Measurements from ENCODE around the gene FAH. TPM values are rescaled to one million over a fixed set of nuclear protein-coding genes. Genes with fewer than 3 reads are reported as not detected.

FAH gene
- total and polyA plus RNA-seq, 2 donors (not counting 3 experiments of a cell fraction or from before 2014, with no cell fraction given): 18.2 to 18.7 TPM

GRCh38 chr15:80141916-80142598, 10.7 kb upstream of the FAH start:
- DNase-seq (ENCODE audit: low read depth, low spot score): no peak
- POLR2A ChIA-PET: no interaction called here
- H3K4me3 ChIP-seq (replicated peaks in 1 of 3; ENCODE audit: insufficient read depth in 1 of 3, low read depth in 1 of 3, low read length in 3 of 3): no peak overlapping the region
- no peaks in the 10 kb centered on the region for H3K4me1 ChIP-seq (ENCODE audit: control insufficient read depth, extremely low read depth, insufficient read depth, low read length)
- H2AFZ ChIP-seq (ENCODE audit: low read depth, low read length): no peak overlapping the region
- no peak for FAIRE-seq
- H3K9me1 ChIP-seq (replicated peaks; ENCODE audit: control insufficient read depth, extremely low read depth, insufficient read depth, low read length): no peaks in the 10 kb centered on the region
- no peak overlapping the region for H3K4me2 ChIP-seq (ENCODE audit: insufficient read depth, low read length)
- intact Hi-C loops (cut with micrococcal nuclease) (no loop called here), dilution Hi-C loops (cut with MboI; ENCODE audit: extremely low pct_ligation_motif_present, low sequenced_read_pairs) (no loop called here)
- H3K27me3 ChIP-seq (ENCODE audit: control insufficient read depth in 2 of 2, insufficient read depth in 2 of 2, low read length in 2 of 2): no peaks in the 10 kb centered on the region
- TF ChIP-seq POLR2AphosphoS5 (IDR thresholded peaks at IDR 0.05; ENCODE audit: insufficient read depth, low read depth, low read length): no peak
- no peak for TF ChIP-seq GATA2 (IDR thresholded peaks at IDR 0.05; ENCODE audit: insufficient read depth, insufficient read length, low read depth, low read length)
- no peak for TF ChIP-seq EZH2 (IDR thresholded peaks at IDR 0.05; ENCODE audit: borderline replicate concordance, low read depth, low read length, severe bottlenecking)
- CTCF ChIA-PET: interaction anchor here (1.0 kb wide), 1 partner anchor 9 kb away, joined by 3 read pairs; no protein-coding TSS in a partner anchor
- no peaks in the 10 kb centered on the region for H4K20me1 ChIP-seq (replicated peaks; ENCODE audit: control insufficient read depth, extremely low read depth, insufficient read depth, low read length)
- BruUV-seq (replicated peaks): no TSS peak
- no peak overlapping the region for H3K27ac ChIP-seq (ENCODE audit: insufficient read depth, low read depth, low read length)
- H3K9me3 ChIP-seq (replicated peaks; ENCODE audit: control insufficient read depth, insufficient read depth, low read length): no peaks in the 10 kb centered on the region
- H3K9ac ChIP-seq (replicated peaks; ENCODE audit: extremely low read depth, insufficient read depth, low read length): no peak overlapping the region
- no peaks in the 10 kb centered on the region for H3K36me3 ChIP-seq (ENCODE audit: control insufficient read depth in 2 of 2, extremely low read depth in 1 of 2, insufficient read depth in 2 of 2, low read length in 2 of 2)
- no peaks in the 10 kb centered on the region for H3K79me2 ChIP-seq (ENCODE audit: control insufficient read depth, insufficient read depth, low read length)

- Histone ChIP-seq H2AFZ (ENCODE audit: low read depth, low read length) (no peak overlapping the region), H3K9me1 (replicated peaks; ENCODE audit: control insufficient read depth, extremely low read depth, insufficient read depth, low read length) (no peaks in the 10 kb centered on the region), H3K4me2 (ENCODE audit: insufficient read depth, low read length) (no peak overlapping the region), H3K4me3 (replicated peaks in 1 of 3; ENCODE audit: insufficient read depth in 1 of 3, low read depth in 1 of 3, low read length in 3 of 3) (no peak overlapping the region), H3K4me1 (ENCODE audit: control insufficient read depth, extremely low read depth, insufficient read depth, low read length) (no peaks in the 10 kb centered on the region), H3K27me3 (ENCODE audit: control insufficient read depth in 2 of 2, insufficient read depth in 2 of 2, low read length in 2 of 2) (no peaks in the 10 kb centered on the region), H4K20me1 (replicated peaks; ENCODE audit: control insufficient read depth, extremely low read depth, insufficient read depth, low read length) (no peaks in the 10 kb centered on the region), H3K79me2 (ENCODE audit: control insufficient read depth, insufficient read depth, low read length) (no peaks in the 10 kb centered on the region), H3K9ac (replicated peaks; ENCODE audit: extremely low read depth, insufficient read depth, low read length) (no peak overlapping the region), H3K27ac (ENCODE audit: insufficient read depth, low read depth, low read length) (no peak overlapping the region), H3K9me3 (replicated peaks; ENCODE audit: control insufficient read depth, insufficient read depth, low read length) (no peaks in the 10 kb centered on the region), H3K36me3 (ENCODE audit: control insufficient read depth in 2 of 2, extremely low read depth in 1 of 2, insufficient read depth in 2 of 2, low read length in 2 of 2) (no peaks in the 10 kb centered on the region)
- ChIA-PET CTCF (interaction anchor here (1.0 kb wide), 1 partner anchor 9 kb away, joined by 3 read pairs; no protein-coding TSS in a partner anchor), POLR2A (no interaction called here)
- no peak for FAIRE-seq
- intact Hi-C loops (cut with micrococcal nuclease) (no loop called here), dilution Hi-C loops (cut with MboI; ENCODE audit: extremely low pct_ligation_motif_present, low sequenced_read_pairs) (no loop called here)
- TF ChIP-seq GATA2 (IDR thresholded peaks at IDR 0.05; ENCODE audit: insufficient read depth, insufficient read length, low read depth, low read length): no peak
- no peak for TF ChIP-seq POLR2AphosphoS5 (IDR thresholded peaks at IDR 0.05; ENCODE audit: insufficient read depth, low read depth, low read length)
- TF ChIP-seq MAX (IDR thresholded peaks at IDR 0.05; ENCODE audit: insufficient read depth, insufficient read length): no peak
- TF ChIP-seq EZH2 (IDR thresholded peaks at IDR 0.05; ENCODE audit: borderline replicate concordance, low read depth, low read length, severe bottlenecking): no peak
- TF ChIP-seq CTCF (IDR thresholded peaks at IDR 0.05; ENCODE audit: extremely low read depth in 1 of 2, insufficient read depth in 1 of 2, low read depth in 1 of 2, low read length in 2 of 2): no peak
- TF ChIP-seq JUN (IDR thresholded peaks at IDR 0.05; ENCODE audit: borderline replicate concordance, insufficient read depth, insufficient read length, low read depth): no peak
- TF ChIP-seq MYC (IDR thresholded peaks at IDR 0.05; ENCODE audit: low read depth, low read length): no peak
- TF ChIP-seq FOS (IDR thresholded peaks at IDR 0.05; ENCODE audit: borderline replicate concordance, insufficient read depth, low read length): no peak
- TF ChIP-seq POLR2A (IDR thresholded peaks at IDR 0.05; ENCODE audit: low read depth, low read length): no peak
- no TSS peak for BruUV-seq (replicated peaks)
- DNase-seq (ENCODE audit: low read depth, low spot score): no peak
These were observed 10.2 kb upstream of the FAH start for GRCh38 chr15:80142646-80143045.

Measured in endothelial cell of umbilical vein (primary cell).